Loucy (cell line): Measurements from ENCODE around the gene CHL1.

Experiments used
- EZH2phosphoT487 ChIP-seq: fragments of 200-600 bp; IDR thresholded peaks from 2 replicates; pipeline ENCODE4 v1.6.1; 2018; ENCODE audit warnings: antibody characterized with exemption, mild to moderate bottlenecking, moderate library complexity, borderline replicate concordance
- TF ChIP-seq, protein P1 (sequence below): fragments of 200-600 bp; sonication (generic); conservative IDR thresholded peaks from 2 replicates; pipeline ENCODE4 v1.5.1; 2014; ENCODE audit warnings: mild to moderate bottlenecking, antibody characterized with exemption, low read length

DNA sequence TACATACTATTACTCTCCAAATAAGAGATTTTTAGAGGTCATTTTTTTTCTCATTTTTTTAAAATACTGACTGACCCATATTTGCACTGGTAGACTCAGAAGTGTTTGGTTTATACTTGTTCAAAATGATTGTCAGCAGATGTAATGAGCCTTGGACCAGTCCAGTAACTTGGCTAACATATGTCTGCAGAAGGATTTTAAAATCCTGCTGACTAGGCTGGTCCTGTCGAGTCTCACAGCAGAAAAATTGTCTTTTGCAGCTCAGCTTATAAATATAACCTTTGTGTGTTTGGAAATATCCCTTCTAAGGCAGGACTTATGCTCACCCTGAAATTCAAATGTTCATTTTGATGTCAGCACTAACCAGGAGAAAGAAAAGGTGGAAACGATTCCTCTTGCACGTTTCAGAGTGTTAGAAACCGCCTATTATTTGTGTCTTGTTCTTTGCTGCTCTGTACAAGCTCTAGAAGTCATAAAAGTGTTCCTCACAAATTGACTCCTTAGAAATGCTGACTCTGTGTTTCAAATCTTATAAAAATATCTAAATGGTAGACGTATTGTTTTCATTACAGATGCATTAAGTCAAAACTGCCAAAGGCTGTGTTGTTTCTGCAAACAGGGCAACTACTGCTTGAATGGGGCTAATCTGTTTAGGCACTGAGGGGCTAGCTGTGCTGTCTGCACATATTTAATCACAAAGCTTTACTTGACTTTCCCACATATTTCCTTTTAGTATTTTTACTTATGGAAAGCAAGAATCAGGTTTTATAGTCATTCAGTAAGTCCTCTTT is 95.3 kb downstream of the CHL1 start:
- TF ChIP-seq, protein P1, sequence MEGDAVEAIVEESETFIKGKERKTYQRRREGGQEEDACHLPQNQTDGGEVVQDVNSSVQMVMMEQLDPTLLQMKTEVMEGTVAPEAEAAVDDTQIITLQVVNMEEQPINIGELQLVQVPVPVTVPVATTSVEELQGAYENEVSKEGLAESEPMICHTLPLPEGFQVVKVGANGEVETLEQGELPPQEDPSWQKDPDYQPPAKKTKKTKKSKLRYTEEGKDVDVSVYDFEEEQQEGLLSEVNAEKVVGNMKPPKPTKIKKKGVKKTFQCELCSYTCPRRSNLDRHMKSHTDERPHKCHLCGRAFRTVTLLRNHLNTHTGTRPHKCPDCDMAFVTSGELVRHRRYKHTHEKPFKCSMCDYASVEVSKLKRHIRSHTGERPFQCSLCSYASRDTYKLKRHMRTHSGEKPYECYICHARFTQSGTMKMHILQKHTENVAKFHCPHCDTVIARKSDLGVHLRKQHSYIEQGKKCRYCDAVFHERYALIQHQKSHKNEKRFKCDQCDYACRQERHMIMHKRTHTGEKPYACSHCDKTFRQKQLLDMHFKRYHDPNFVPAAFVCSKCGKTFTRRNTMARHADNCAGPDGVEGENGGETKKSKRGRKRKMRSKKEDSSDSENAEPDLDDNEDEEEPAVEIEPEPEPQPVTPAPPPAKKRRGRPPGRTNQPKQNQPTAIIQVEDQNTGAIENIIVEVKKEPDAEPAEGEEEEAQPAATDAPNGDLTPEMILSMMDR: no peak
- no peak for TF ChIP-seq EZH2phosphoT487
